IPS-NIHi11 (cell line): ENCODE data around the gene CLRN2.
"Not testable (repeated sequence)": the region's sequence is repeated elsewhere in the genome, so short reads cannot be mapped to it uniquely, and the experiment has no call there.

Source experiments
- DNase-seq: peaks from one replicate; pipeline ENCODE4 v3.0.0; 2012; ENCODE audit warnings: mixed read lengths, low spot score

CLRN2 gene

GRCh38 chr4:17504081-17504480, 10.9 kb upstream of the CLRN2 start:
- DNase-seq = no peak

GRCh38 chr4:17510582-17510981, 4.4 kb upstream of the CLRN2 start:
- no peak for DNase-seq

GRCh38 chr4:17511051-17511450, 3.9 kb upstream of the CLRN2 start:
- DNase-seq = no peak

GRCh38 chr4:17511509-17511949, 3.4 kb upstream of the CLRN2 start:
- peak; percentile 49 for DNase-seq

GRCh38 chr4:17511950-17512795, 2.8 kb upstream of the CLRN2 start, which contains the start of gene QDPR:
TSS of gene QDPR (minus strand) at chr4:17512090. CDS start at chr4:17512054, 36 bp downstream.
- DNase-seq = peak; percentile 92

- DNase-seq = no peak
Observed at GRCh38 chr4:17512973-17513665, 1.8 kb upstream of the CLRN2 start.

- DNase-seq = no peak
Observed at GRCh38 chr4:17515445-17516407, 761 bp downstream of the CLRN2 start.

- no peak for DNase-seq
Observed at GRCh38 chr4:17516980-17517379, 2.0 kb downstream of the CLRN2 start.

- DNase-seq = peak; percentile 13
Observed at GRCh38 chr4:17517664-17518063, 2.7 kb downstream of the CLRN2 start.

GRCh38 chr4:17521595-17521994, 6.6 kb downstream of the CLRN2 start:
- DNase-seq = no peak

GRCh38 chr4:17523662-17524061, 8.7 kb downstream of the CLRN2 start:
- DNase-seq = no peak

GRCh38 chr4:17526695-17527477, 11.9 kb downstream of the CLRN2 start:
- no peak for DNase-seq

GRCh38 chr4:17528551-17529165, 13.7 kb downstream of the CLRN2 start:
- no peak for DNase-seq

GRCh38 chr4:17531538-17532285, 16.7 kb downstream of the CLRN2 start:
- no peak for DNase-seq

- no peak for DNase-seq
Observed at GRCh38 chr4:17534705-17535104, 19.7 kb downstream of the CLRN2 start.

GRCh38 chr4:17535242-17535641, 20.3 kb downstream of the CLRN2 start:
- DNase-seq = no peak

- DNase-seq = no peak
Observed at GRCh38 chr4:17535906-17536305, 20.9 kb downstream of the CLRN2 start.

- not testable (repeated sequence) for DNase-seq
Observed at GRCh38 chr4:17537060-17537459, 22.1 kb downstream of the CLRN2 start.

- peak; percentile 37 for DNase-seq
Observed at GRCh38 chr4:17544205-17544604, 29.2 kb downstream of the CLRN2 start.

- no peak for DNase-seq
Observed at GRCh38 chr4:17544831-17545234, 29.9 kb downstream of the CLRN2 start.
